GF-D8 (cell line): ENCODE measurements around the gene NWD2.
"Not testable (repeated sequence)": the region's sequence is repeated elsewhere in the genome, so short reads cannot be mapped to it uniquely, and the experiment has no call there.

Experiments used
- DNase-seq: peaks from one replicate; lab custom pipeline; 2025; lab: John Stamatoyannopoulos, UW

NWD2 gene, protein sequence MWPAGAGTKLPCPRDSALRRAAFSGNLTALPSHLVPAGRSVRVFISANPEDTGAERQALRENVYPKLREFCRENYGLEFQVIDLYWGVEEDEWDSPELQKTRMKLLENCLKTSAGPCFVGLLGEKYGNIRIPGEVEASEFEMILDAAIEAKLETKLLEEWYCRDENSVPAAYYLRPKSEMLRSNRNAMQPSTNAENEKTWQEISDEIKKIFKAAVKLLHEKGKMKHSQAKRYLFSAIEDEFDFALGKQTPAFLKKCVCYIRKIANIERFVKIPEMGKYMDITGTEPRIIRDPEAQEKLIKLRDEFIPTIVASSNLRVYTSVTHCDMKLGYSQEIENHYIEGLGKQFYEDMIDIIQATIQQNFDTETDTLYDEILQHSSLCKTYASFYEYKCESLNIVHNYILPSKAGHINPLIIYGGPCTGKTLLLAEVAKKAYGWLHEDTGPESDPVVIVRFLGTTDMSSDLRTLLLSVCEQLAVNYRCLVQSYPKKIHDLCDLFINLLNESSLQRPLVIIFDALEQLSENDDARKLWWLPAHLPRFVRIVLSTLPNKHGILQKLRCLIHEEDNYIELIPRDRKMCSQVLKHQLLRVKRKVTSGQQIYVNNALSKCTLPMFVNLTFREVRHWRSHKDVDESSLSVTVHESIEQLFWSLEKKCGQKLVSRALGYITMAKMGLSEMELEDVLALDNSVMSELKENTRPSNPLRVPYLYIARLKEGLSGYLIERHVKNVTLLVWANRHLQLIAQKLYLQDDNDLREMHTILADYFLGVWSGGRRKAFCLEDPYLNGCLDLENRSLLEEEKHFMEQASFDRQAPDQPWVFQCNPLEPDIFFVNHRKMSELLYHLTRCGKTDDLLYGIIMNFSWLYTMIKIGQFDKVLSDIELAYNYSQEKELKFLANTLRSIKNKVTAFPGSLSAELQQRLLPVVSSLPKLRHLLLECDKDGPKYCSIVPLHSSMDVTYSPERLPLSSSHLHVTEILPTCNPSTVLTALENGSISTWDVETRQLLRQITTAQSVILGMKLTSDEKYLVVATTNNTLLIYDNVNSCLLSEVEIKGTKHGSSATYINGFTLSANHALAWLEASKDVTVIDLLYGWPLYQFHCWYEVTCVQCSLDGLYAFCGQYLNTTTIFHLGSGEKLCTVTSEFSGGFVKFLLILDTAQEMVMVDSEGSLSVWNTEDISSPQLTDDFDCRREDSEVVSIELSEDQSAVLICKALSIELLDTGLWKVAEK (N-terminal part only)

DNA sequence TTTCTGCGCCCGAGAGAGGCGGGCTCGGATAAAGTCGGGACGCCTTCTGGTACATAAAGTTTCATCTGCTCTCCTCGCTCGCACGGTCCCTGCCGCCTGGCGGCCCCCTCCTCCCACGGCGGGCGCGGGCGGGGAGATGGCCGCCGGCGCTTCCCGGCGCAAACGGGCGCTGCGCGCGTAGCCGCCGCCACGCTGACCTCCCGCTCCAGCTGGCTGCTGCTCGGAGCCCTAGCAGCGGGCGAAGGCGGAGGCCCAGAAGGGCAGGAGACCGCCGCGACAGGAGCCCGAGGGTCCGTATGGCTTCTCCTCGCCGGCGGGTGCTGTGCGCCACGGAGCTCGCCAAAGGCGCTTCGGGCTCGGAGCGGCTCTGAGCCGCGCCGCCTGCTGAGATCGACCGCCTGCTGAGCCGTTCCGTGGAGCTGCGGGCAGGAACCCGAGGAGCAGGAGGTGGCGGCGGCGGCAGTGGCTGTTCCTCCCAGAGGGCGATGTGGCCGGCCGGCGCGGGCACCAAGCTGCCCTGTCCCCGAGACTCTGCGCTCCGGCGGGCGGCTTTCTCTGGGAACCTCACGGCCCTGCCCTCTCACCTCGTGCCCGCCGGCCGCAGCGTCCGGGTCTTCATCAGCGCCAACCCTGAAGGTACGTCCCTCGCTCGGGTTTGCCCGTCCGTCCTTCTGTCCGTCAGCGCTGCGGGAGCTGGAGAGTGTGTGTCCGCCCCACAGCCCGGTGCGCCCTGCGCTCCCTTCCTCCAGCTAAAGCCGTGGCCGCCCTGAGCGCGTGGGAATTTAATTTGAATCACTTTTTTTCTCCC is at the start of gene NWD2:
Gene NWD2 (plus strand): TSS at position 161 of the 808 bp plus-strand sequence. CDS start 325 bp downstream, at position 486.
- DNase-seq: no peak

DNA sequence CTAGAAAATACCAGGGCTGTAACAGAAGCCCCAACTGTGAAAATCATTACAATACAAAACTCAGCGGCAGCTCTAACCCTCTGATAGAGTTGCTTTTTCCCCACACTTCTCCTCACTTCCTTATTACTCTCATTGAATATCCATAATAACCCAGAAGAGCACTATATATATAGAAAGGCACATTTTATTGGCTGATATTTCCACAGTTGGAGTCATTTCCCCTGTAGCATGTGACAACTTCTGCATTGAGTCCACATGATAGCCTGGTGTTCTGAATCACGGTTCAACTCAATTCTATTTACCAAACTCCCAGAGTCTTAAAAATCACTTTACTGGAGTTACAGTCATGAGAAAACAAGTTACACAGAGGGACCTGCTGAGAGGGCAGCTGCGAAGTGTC is 46.6 kb upstream of the NWD2 start:
- DNase-seq: no peak

DNA sequence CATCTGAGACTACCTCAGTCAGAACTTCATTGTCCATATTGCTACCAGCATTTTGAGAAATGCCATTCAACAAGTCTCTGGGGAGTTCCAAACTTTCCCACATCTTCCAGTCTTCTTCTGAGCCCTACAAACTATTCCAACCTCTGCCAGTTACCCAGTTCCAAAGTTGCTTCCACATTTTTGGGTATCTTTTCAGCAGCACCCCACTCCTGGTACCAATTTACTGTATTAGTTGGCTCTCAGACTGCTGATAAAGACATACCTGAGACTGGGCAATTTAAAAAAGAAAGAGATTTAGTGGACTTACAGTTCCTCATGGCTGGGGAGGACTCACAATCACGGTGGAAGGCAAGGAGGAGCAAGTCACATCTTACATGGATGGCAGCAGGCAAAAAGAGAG is 39.8 kb upstream of the NWD2 start:
- not testable (repeated sequence) for DNase-seq

DNA sequence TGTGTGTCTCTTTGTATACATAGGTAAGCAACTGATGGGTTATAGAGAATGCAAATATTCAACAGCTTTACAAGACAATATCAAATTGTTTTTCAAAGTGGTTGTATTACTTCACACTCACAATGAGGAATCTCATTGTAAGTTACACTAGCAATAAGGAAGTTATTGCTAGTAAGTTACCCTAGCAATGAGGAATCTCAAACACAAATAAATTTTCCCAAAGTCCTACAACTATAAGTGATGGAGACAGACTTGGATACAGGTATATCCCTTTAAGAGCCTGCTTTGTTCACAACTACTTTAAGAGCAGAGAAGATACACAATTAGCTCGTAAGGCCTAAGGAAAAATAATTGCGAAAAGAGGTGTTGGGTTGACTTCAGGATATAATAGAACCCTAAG is 28.3 kb upstream of the NWD2 start:
- no peak for DNase-seq

DNA sequence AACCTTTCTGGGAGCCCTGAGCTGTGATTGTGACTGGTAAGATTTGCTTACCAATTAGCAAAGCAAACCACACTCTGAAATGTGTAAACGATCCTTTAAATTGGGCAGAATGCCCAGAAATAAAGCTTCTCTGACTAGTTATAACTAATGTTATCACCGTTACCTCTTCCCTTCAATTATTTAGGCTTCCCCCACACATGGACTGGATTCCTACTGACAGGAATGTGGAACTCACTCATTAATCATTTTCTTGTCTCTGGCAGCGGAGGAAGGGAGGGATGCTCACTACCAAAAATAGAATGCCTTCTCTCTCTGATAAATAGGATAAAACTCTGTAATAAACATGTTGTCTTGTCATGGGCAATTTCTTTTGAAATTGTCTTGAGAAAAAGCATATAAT is 25.3 kb upstream of the NWD2 start:
- no peak for DNase-seq

DNA sequence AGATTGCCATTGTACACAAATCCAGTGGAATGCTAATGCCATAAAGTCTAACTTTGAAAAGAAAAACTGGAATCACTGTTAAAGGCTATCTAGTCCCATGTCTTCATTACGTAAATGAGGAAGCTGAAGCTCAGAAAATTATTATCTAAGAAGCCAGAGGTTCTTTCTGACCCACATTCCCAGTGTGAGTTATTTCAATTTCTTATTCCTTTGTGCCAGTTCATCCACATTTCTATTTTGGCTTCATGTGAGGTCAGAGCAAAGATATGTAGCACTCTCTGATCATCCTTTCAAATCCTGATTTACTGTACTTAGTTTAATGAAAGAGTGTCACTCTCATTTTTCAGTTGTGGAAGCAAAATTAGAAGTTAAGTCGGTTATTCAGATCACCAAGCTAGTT is 24.6 kb upstream of the NWD2 start:
- DNase-seq: no peak

DNA sequence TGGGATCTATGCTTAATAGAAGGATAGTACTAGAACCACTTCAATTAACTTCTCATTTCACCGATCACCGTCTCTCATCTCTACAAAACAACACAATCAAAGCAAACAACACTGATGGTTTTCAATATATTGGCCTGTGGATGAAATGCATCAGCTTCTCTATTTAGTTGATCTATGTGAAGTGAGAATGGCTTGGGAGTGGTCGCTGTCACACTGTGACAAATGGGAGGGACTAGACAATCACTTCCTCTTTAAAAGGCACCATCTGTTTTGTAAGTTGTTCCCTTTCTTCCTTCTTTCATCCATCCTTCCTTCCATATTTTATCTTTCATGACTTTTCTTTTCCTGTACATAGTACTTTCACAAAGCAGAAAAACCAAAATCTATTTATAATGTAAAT is 23.9 kb upstream of the NWD2 start:
- DNase-seq: no peak

DNA sequence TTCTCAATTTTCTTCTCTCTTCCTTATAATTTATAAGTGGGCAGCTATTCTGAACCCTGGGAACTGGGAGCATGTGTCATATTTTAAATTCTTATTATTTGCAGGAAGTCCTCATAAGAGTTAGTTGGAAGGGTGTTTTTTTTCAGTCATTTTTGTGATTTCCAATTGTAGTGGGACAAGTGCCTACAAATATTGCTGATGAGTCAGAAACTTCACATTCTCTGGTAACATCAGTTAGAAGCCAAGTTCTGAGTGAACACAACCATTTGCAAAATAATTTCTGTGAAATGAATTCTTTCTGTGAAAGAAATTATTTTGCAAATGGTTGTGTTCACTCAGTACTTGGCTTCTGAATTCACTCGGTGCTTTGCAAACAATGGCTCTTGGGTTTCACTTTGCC is 20.8 kb upstream of the NWD2 start:
- no peak for DNase-seq

DNA sequence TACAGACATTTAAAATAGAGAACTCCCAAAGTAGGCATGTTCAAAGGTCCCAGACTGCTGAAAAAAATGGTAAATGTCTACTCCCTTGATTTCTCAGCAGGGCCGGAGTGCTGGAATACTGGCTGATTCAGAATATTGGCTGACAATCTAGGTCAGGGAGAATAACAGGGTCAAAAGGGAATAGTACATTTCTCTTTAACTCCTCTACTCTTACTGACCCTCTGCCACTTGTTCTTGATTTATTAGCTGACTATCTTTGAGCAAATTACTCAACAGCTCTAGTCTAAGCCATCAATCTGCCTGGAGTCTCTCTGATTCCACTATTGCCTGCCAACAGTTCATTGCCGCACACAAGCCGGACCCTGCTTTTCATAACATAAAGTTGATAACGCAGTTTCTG is 19.7 kb upstream of the NWD2 start:
- DNase-seq: no peak

DNA sequence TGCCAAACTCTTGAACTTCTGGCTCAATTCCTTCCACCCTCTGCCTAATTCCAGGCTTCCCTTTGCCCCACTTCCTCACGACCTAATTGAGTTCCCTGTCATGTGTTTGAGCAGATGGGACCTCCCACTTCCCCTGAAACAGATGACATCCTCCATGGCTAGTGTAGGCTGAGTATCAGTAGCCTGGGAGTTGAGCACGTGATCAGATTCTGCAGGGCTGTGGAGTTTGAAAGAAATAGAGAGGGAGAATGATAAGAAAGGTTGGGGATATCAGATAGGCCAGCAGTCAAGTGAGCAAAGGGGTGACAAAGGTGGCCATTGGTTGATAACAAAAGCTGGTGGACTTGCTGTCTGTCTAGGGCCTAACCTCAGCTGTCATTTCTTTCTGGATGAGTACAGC is 18.8 kb upstream of the NWD2 start:
- no peak for DNase-seq

DNA sequence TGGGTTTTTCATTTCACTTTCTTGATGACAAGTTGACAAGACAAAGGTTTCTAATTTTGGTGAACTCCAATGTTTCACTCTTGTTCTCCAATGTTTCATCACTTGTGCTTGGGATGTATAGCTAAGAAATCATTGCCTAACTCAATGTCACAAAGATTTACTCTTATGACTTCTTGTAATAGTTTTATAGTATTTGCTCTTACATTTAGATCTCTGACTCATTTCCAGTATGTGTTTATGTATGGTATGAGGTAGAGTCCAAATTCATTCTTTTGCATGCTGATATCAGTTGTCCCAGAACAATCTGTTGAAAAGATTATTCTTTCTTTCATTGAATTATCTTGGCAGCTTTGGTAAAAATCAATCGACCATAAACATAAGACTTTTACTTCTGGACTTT is 12.2 kb upstream of the NWD2 start:
- DNase-seq: no peak

DNA sequence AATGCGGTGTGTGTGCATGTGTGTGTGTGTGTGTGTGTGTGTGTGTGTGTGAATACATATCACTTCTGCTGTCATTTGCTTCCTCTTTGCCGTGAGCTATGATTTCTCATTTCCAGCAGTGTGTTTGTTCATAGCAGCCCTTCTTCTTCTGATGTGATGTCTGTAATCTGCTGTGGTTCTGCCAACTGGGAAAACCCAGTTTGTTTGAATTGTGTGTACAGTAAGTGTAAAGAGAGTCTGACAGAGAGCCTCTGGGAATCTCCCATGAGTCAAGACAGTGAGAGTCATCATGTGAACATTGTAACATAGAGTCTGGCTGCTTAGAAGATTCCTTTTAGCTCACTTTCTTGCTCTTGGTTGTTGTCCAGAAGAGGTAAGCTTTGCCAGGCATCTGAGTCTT is 8.4 kb upstream of the NWD2 start:
- DNase-seq: no peak

DNA sequence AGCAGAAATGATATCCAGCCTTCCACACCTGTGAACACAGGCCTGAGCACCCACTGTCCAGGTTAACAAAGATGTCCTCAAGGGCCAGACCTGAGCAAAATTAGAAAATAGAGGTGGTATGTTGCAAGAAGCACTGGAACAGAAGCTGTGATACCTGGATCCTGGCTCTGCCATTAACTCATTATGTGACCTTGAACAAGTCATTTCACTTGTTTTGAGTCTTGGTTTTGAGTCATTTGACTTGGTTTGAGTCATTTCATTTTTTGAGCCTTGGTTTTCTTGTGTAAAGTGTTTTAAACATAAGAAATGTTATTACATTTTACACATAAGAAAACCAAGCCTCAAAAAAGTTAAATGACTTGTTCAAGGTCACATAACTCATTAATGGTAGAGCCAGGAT is 2.9 kb upstream of the NWD2 start:
- DNase-seq: no peak

DNA sequence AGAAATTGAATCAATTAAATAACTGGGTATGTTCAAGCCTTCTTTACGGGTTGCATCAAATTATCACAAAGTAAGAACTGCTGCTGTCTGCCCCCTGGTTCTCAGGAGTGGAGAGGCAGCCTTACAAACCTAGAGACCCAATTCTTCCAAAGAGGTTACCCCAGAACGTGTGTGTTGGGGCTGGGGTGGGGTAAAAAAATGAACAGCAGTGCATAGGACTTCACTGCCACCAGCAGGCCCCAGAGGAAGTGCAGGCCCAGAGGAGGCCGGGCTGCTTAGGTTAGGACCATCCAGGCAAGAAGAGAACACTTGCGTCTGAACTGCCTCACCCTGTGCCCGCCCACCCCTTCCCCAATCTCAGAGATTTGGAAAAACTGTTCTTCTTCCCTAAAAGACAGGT is 1.5 kb upstream of the NWD2 start:
- DNase-seq: no peak

DNA sequence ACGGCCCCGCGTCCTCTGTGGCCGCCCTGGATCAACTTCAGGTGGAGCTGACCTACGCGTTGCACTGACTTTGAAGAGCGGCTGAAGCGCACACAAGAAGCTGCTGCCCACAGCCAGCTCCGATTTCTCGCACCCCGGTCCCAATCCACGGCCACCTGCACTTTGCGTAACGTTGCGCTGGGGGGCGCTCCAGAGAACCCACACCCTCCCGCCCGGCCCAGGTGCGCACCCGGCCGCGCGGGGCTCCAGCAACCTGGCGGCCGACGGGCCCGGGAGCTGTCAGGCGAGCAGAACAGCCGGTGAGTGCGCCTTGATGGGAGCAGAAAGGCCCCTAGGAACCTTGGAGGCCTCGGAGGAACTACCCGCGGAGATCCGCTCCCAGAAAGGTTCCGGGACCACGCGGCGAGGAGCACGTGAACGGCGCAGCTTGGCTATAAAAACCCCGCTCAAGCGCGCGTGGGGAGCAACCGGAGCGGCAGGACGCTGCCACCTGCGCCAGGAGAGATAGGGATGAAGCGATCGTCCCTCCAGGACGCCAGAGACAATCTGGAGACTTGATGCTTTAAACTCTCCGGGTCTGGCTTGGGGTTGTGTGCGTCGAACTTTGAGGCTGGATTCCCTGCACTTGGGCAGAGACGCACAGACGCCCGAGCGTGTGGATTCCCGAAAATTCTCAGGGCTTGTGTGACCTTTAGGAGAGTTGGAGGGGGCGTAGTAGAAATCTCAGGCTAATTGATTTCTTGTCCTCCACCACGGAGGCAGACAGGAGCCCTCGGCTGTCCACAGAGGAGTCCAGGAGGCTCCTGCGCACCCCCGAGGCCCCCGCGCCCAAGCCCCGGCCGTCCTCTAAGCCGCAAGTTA is 591 bp upstream of the NWD2 start:
- DNase-seq: no peak

DNA sequence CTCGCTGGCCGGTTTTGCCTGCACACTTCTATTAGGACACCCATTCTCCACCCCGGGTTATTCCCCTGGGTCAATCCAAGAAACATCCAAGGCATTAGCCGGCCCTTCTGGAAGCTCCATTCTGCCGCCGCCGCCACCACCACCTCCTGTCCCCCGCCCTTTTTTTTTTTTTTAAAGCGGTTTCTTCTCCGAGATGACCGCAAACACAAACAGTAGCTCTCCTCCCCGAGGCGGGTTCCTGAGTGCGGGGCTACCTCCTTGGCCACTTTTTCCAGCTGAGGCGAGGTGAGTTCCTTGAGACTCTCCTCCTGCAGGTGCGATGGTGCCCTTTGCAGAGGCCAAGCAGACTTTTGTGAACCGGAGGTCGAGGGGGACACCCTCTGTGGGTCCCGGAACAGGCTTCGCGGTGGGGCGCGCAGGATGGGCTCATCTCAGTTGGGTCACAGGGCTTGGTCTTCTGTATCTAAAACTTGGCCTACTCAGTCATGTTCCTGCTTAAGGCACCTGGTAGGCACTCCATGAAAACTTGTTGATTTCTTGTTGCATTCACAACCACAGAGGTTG is 930 bp downstream of the NWD2 start:
- no peak for DNase-seq

DNA sequence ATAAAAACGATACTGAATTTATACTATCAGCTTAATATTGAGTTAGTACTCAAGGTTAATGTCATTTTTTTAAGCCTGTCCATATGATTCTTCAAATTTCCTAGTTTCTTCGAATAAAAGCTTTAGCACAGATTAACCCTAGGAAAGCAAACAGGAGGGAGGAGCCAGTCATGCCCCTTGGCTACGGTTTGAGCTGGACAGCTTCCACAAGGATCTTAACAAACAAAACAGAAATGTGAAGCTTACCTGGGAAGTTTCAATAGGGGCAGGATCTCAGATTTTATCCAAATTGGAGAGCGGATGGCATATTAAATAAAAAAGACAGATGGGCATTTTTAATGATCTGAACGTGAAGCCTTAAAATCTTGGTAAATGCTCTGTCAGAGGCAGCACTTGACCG is 2.3 kb downstream of the NWD2 start:
- DNase-seq: no peak

DNA sequence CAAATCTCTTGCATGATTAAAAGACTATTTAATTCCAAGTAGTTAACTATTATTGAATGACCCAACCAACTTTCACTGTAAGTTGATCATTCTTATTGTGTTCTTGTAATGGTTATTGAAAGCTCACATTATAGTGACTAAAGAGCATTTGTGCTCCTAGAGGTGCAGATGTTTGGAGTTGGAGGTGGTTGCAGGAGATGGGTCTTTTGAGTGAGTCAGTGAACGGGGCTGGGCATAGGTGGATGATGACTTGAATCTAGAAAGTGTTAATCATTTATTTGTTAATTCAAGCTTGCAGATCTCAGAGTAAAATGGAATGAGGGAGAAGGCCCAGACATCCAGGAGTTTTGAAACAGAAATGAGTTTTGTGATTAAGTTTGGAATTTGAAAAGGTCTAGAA is 13.7 kb downstream of the NWD2 start:
- DNase-seq: no peak

DNA sequence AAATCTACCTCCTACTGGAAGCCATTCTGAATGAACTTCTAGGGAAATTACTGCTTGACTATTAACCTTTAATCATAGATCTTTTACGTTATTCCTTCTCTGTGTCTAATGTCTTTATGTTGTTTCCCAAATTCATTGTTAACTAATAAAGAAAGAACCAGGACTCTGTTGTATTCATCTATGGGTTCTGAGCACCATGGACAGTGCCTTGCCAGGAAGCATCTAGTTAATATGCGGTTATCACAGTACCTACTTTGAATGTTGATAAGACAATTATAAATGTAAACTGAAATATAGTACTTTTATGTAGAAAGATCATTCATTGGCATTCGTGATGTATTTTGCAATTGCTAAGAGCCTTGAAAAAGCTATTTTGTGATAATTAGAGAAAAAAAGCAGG is 23.8 kb downstream of the NWD2 start:
- DNase-seq: no peak

DNA sequence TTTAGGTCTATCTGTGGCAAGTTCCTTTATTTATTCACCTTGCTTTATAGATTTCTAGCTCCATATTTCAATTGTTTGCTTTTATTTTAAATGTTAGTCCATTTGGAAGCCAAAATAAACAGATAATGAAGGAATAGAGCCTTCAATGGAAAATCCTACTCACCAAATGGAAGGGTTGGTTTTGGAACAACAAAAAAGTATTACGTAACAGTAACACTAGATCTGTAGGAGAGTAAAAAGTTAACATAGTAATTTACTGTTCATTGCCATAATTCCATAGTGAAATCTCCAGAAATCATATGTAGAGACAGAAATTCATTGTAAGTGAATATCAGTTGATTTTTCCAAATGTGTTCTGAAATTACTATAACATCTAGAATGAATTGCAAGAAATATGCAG is 34.6 kb downstream of the NWD2 start:
- DNase-seq: no peak
